HG03354 (cell line): Measurements from ENCODE around the gene LTB4R.

Experiments used
- ATAC-seq: cut with Tn5 transposase; IDR thresholded peaks from one replicate; pipeline ENCODE4 v1.9.1; 2021; ENCODE audit warnings: mild to moderate bottlenecking; ENCODE audit not compliant: unreplicated experiment, poor library complexity, severe bottlenecking

The LTB4R gene

GRCh38 chr14:24298892-24299254 lies 12.4 kb upstream of the LTB4R start:
- peak; percentile 12 for ATAC-seq

DNA sequence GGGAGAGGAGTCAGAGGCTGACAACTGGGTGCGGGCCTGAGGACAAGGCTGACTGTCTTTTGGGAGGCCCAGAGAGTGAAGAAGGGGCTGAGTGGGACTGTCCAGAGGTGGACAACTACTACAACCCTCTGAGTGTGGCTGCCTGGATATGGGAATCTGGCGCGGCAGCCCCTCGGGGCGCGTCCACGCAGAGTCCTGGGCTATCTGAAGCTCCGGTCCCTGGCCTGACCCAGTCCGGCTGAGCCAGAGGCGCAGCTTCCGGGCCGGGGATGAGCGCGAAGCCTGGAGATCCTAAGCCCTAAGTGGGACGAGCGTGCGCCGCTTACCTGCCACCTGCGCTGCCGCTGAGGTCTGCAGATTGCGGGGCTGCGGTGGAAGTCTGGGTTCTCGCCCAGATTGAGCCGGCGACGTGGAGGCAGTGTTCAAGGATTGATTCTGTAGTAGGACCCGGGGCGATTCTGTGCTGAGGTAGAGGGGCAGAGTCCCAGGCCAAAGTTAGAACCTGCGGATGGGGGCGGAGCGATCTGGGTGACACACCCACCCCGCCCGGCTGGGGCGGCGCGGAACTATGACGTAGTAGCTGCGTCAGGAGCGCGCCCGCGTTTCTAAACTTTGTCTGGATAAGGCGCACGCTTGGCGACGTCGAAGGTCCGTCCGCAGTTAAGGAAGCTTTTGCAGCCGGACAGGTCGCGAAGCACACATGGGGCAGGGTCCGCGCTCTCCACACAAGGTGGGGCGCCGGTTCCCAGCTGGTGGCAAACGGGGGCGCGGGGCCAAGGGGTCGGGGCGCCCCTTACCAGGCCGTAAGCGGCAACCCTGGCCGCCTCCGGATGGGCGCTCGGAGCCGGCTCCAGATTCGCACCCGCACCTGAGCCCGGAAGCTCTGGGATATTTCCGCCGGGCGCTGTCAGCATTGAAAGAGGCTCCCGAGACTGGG lies 11.8 kb upstream of the LTB4R start, which contains the start of the genes DHRS1 and NOP9:
Gene DHRS1 (minus strand): TSS at position 526 of the 937 bp plus-strand sequence. CDS start 674 bp downstream, outside the sequence.
Gene NOP9 (plus strand): TSS at position 596 of the 937 bp plus-strand sequence. CDS start 105 bp downstream, at position 701.
- peak; percentile 75 for ATAC-seq

GRCh38 chr14:24300326-24300980 lies 10.8 kb upstream of the LTB4R start:
- ATAC-seq, result no peak

DNA sequence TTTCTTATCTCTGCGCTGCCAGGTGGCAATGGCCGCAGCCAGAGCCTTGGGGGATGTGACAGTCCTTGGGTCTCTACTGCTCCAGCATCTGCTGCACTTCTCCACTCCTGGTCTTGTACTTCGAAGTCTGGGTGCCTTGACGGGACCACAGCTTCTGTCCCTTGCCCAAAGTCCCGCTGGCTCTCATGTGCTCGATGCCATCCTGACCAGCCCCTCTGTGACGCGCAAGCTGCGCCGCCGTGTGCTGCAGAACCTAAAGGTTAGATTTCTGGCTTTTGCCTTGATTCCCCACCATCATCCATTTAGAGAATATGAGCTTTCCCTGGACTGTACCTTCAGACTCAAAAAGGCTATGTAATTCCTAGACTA lies 7.3 kb upstream of the LTB4R start:
- ATAC-seq, result no peak

DNA sequence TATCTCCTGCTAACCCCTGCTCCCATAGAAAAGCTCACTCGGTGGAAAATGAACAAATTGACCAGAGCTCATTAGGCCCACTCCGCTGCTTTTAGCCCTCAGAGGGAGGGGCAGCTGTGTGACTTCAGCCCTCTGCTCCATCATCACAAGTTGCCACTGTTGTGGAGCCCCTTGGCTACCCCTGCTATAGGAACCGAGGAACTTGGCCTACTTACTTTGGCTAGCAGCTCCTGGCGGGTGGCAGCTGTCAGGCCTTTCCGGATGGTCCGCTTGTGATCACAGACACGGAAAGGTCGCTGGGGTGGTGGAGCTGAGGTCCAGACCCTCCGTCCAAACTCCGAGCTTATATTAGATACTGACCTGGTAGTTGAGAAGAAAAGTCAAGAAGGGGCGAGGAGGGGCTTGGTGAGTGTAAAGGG lies 4.1 kb upstream of the LTB4R start:
- ATAC-seq, result no peak

DNA sequence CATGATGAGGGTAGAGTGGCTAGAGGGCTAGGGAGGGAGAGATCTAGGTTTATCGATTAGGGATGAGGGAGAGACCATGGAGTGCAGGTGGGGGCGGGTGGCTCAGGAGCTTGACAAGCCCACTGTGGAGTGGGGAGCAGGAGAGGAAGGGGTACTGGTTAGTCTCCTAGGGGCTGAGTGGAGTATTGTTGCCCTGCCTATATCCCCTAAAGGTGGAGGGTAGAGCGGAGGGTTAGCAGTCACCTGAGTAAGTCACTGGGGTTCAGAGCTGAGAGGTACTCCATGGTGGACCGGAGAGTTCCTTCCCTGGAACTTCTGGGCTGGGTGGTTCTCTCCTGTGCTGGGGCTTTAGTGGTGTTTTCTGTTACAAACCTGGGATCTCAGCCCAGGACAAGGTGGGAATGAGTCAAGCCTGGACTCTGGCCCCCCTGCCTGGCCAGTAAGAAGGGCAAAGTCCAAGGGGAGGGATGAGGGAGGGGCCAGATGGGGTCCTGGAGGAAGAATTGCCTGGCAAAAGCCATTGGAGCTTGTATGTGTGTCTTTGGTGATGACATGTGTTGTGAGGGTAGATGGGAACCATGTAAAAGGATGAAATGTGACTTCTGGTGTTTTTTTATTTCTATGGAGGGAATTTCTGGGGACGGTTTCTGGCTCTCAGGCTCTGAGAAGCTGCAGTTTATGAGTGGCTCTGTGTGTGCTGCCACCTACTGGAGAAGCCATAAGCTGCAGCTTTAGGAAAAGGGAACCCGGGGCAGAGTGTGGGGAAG lies 3.5 kb upstream of the LTB4R start, which contains the start of gene CIDEB:
Gene CIDEB (minus strand): TSS at position 403 of the 767 bp plus-strand sequence. CDS start 119 bp downstream, at position 284.
- peak; percentile 23 for ATAC-seq

DNA sequence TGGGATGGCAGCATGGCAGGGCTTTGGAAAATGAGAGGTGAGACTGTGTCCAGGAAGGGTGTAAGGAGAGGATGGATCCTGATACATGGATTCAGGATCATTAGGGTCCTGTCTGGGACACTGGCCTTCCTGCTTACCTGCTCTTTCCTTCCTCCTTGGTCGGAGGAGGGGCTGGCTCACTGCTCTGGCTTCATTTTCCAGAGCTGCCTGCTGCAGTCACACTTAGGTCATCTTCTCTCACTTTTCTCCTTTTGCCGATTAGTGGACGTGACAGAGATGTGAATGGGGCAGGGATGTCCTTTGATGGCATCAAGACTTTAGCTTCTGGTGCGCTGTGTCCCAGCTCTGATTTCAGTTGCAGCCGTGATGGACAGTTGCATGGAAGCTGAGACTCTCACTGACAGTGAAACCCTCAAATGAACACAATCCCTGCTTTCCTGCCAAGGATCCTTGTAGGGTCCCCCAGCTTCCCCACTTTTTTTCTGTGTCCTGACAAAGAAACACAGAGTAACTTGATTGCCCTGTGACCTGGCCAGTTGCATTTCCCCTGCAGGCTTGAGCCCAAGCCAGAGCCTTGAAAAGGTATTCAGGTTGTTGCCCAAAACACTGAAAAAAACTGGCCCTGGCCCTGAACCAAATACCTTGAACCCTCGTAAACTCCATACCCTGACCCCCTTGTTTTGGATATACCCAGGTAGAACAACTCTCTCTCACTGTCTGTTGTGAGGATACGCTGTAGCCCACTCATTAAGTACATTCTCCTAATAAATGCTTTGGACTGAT lies 2.8 kb upstream of the LTB4R start:
- ATAC-seq, result no peak

DNA sequence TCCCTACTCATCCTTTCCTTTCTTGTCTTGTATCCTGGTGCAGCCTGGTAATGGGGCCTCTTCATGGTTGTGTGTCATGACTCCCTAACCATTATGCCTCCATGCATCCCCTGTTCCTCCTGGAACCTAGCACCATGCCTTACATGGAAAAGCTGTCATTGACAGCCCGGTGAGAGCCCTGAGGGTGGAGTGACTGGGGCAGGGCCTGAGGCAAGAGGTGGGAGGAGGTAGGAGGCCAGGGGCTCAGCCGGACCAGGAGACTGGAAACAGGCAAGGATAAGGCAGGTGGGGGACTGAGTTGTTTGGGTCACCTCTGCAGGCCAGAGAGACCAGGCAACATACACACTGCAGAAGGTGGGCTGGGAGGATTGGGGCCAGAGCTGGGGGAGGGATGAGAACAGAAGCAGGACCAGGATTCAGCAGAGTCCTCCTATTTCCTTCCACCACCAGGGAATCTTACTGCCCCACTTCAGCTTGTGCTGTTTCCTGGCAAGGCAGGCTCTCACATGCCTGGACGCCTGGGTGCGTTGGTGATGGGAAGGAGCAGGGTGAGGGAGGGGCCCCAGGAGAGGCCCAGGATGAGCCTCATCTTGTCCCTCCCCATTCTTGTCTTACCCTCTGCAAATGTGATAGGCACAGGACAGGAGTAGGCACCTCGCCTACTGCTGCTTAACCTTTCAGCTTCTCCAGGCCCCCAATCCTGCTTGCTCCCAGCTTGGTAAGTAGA lies 1.6 kb upstream of the LTB4R start, which contains the start of gene LTB4R2:
Gene LTB4R2 (plus strand): TSS at position 603 of the 727 bp plus-strand sequence. CDS start 525 bp downstream, outside the sequence.
- ATAC-seq, result no peak

DNA sequence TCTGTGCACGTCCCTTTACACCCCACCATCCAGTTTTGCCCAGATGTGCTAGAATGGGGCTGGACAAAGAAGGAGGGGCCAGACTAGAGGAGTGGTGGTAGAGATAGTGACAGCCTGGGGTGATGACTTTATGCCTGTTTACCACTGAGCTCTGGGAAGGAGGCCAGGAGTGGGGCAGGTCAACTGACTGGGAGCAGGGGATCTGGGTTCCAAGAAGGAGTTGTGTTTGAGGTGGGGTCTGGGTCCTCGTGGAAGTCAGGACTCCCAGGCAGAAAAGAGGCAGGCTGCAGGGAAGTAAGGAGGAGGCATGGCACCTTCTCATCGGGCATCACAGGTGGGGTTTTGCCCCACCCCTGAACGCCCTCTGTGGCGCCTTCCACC lies 1.0 kb upstream of the LTB4R start:
- ATAC-seq, result no peak

- ATAC-seq, result no peak
These were observed 724 bp downstream of the LTB4R start for GRCh38 chr14:24311837-24312615.

DNA sequence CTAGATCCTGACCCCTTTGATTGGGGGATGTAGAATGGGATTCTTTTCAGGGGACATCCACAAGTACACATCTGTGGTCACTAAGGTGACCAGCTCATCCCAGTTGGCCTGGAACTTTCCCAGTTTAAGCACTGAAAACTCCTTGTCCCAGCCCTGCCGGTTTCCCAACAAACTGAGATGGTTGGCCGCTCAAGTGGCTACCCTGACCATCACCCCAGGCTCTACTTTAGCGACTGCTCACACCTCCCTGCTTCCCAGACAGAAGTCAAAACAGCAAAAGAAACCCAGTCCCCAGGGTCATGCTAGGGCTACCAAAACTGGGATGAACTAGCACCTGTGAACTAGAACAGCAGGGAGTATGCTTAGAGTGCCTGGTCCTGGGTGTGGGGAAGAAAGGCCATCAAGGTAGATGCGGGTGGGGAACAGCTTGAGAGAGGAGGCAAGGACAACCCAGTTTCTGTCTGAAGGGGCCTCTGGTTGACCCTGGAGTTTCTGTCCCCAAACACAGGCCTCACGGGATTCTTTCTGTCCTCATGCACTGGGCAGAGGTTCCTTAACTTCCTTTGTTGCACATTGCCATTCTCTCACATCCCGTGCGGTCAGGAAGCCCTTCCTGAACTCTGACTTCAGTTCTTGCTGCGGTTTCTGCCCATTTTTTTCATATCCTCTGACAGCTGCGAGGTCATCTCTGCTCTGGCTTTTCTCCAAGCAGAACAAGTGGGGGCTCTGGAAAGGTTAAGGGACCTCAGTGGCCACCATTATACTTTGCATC lies 1.6 kb downstream of the LTB4R start:
- ATAC-seq, result no peak

DNA sequence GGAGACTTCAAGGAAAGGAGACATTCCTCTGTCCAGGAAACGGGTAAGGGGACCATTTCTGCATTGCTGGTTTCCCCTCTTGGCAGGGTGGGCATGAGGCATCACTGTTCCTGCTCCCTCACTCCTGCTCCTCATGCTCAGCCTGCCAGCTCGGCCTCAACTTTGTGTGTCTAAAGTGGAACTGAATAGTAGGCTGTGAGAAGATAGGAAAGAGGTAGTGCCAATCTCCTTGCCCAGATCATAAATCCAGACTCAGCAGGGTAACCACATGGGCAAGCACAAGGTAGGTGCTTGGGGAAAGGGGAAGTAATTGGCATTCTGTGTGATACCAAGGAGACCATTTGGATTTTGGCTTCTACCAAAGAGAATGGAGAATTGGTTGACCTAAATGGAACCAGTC lies 2.6 kb downstream of the LTB4R start:
- ATAC-seq, result no peak

- ATAC-seq, result no peak
These were observed 3.3 kb downstream of the LTB4R start for GRCh38 chr14:24314377-24315193.

DNA sequence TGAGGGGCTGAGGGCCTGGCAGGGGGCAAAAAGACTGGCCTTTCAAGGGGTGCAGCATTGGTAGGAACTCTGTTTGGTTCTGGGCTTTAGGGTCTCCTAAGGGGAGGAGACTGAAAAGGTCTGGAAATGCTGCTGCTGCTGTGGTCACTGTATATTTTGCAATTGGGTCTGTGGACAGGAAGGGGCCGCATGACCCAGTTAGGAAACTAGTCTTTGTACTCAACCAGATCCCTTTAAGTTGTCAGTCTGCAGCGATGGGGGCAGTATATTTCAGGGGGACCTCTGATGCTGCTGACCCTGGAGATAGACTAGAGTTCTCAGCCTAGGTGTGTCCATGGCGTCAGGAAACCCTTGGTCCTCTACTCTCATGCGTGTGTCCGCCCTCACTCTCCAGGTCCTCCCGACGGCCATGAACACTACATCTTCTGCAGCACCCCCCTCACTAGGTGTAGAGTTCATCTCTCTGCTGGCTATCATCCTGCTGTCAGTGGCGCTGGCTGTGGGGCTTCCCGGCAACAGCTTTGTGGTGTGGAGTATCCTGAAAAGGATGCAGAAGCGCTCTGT lies 4.0 kb downstream of the LTB4R start:
- ATAC-seq, result no peak

GRCh38 chr14:24315807-24316596 lies 4.7 kb downstream of the LTB4R start:
- ATAC-seq, result no peak
